ENCODE measurements around the gene NRXN3. TPM values are rescaled to one million over a fixed set of nuclear protein-coding genes. Genes with fewer than 3 reads are reported as not detected.

NRXN3 gene
- polyA plus RNA-seq, 1 of the 3 experiments (the other 2 are of a cell fraction) = 1.6 TPM

- TF ChIP-seq ELF1 (IDR thresholded peaks at IDR 0.05) (no peak), GATA2 (CRISPR knock-in tag; IDR thresholded peaks at IDR 0.05) (no peak), NFIC (IDR thresholded peaks at IDR 0.05; ENCODE audit: borderline replicate concordance) (no peak), MXI1 (IDR thresholded peaks at IDR 0.05; ENCODE audit: low read depth, low read length) (no peak), SMC3 (IDR thresholded peaks at IDR 0.05; ENCODE audit: low read depth, low read length) (no peak), IRF3 (IDR thresholded peaks at IDR 0.05; ENCODE audit: low read depth, low read length) (no peak), RFX5 (IDR thresholded peaks at IDR 0.05; ENCODE audit: low read length) (no peak), USF1 (IDR thresholded peaks at IDR 0.05; ENCODE audit: borderline replicate concordance, low read depth) (no peak), MEF2A (IDR thresholded peaks at IDR 0.05; ENCODE audit: borderline replicate concordance, low read depth) (no peak), FOXM1 (IDR thresholded peaks at IDR 0.05; ENCODE audit: low read depth) (no peak), ZBTB33 (IDR thresholded peaks at IDR 0.05; ENCODE audit: borderline replicate concordance, low read depth) (no peak), RCOR1 (IDR thresholded peaks at IDR 0.05; ENCODE audit: low read length) (no peak), TAF1 (IDR thresholded peaks at IDR 0.05; ENCODE audit: borderline replicate concordance, low read depth, low read length) (no peak), PBX3 (IDR thresholded peaks at IDR 0.05) (no peak), TEAD4 (IDR thresholded peaks at IDR 0.05; ENCODE audit: borderline replicate concordance, insufficient read depth) (no peak)
- DNase-seq = no peak
- no peak overlapping the region for H3K4me3 ChIP-seq (ENCODE audit: low read depth in 2 of 2, low read length in 1 of 2)
- no peaks in the 10 kb centered on the region; a peak in 1 of 4 replicates for H3K4me1 ChIP-seq (ENCODE audit: control insufficient read depth in 1 of 2, insufficient read depth in 2 of 2, low read depth in 1 of 2, low read length in 1 of 2)
- no peaks in the 10 kb centered on the region for H3K36me3 ChIP-seq (replicated peaks in 1 of 2; ENCODE audit: control insufficient read depth in 1 of 2, insufficient read depth in 2 of 2, low read length in 1 of 2)
- ChIA-PET POLR2A (no interaction called here), CTCF (interaction anchor here (1.3 to 1.6 kb wide), 2 partner anchors 8 to 10 kb away, joined by 5 to 7 read pairs; no protein-coding TSS in a partner anchor)
- no peaks in the 10 kb centered on the region for H3K79me2 ChIP-seq (ENCODE audit: insufficient read depth)
- H3K4me2 ChIP-seq = no peak overlapping the region
- H3K9me2 ChIP-seq = no peaks in the 10 kb centered on the region
- H3K27ac ChIP-seq (ENCODE audit: low read depth in 2 of 2, low read length in 1 of 2) = no peak overlapping the region
- no peaks in the 10 kb centered on the region for H3K9me3 ChIP-seq
- H4K20me1 ChIP-seq (ENCODE audit: insufficient read depth) = no peaks in the 10 kb centered on the region
- no peak overlapping the region for H3K9ac ChIP-seq
- H3F3A ChIP-seq (replicated peaks; ENCODE audit: insufficient read depth) = no peaks in the 10 kb centered on the region
- H2AFZ ChIP-seq (ENCODE audit: low read depth) = no peak overlapping the region
- H3K27me3 ChIP-seq (ENCODE audit: insufficient read depth) = no peaks in the 10 kb centered on the region
These were observed 535.8 kb downstream of the NRXN3 start for GRCh38 chr14:78705989-78706388.

Measured in SK-N-SH (cell line).